HCT116 (cell line): ENCODE results near the gene EPHX1. TPM values are rescaled to one million over a fixed set of nuclear protein-coding genes. Genes with fewer than 3 reads are reported as not detected.

Experiments used
- ATAC-seq: fragments of 200-7000 bp; cut with Tn5 transposase; 2 replicates; pipeline ENCODE4 v1.9.1; 2020; ENCODE audit warnings: mild to moderate bottlenecking, moderate library complexity
- BruUV-seq: library from RNA; stranded (reverse); fragments of 400-500 nt; replicated peaks from 2 replicates; lab custom pipeline; 2021; lab: Mats Ljungman, UMichigan
- CTCF ChIA-PET: fragments of 300-600 bp; sonication (Branson Sonifier 250); formaldehyde crosslinking; loops from one replicate; lab custom pipeline; 2021; ENCODE audit warnings: antibody characterized with exemption; lab: Charles Lee
- POLR2A ChIA-PET: fragments of 300-600, 350-600 bp; sonication (Branson Sonifier 250); formaldehyde crosslinking; loops from one replicate; lab custom pipeline; 2021; ENCODE audit warnings: antibody characterized with exemption; lab: Charles Lee
- RAD21 ChIA-PET, 2 experiments: fragments of 300-600 bp; sonication (Branson Sonifier 250); formaldehyde crosslinking; loops; one replicate each; lab custom pipeline; 2023; ENCODE audit warnings: low total read pairs in 2 of 2; ENCODE audit not compliant: uncharacterized antibody in 2 of 2, unreplicated experiment in 2 of 2, low non-redundant PET in 1 of 2; lab: Charles Lee
- DNase-seq: peaks from one replicate; pipeline ENCODE4 v3.0.0-alpha.2; 2010; ENCODE audit warnings: low read depth, low spot score
- H2AFZ ChIP-seq: fragments of 200-600 bp; shearing (Covaris generic), sonication (generic); 2 replicates; pipeline ENCODE4 v1.6.1; 2017; ENCODE audit warnings: low read depth, mixed run types, mixed read lengths, antibody characterized with exemption, low read length; ENCODE audit not compliant: poor library complexity, severe bottlenecking
- H3K27ac ChIP-seq: 2 replicates; pipeline ENCODE4 v1.5.1; 2012; ENCODE audit warnings: low read depth, low read length
- H3K27me3 ChIP-seq: fragments of 200-600 bp; sonication (generic); 2 replicates; pipeline ENCODE4 v1.6.1; 2016; ENCODE audit warnings: mixed run types, low read length, mixed read lengths; ENCODE audit not compliant: insufficient read depth
- H3K36me3 ChIP-seq, 2 experiments: fragments of 200-500 bp in 1 of 2; fragments of 200-600 bp in 1 of 2; sonication (Bioruptor generic) in 1 of 2; sonication (generic) in 1 of 2; 2 replicates each; pipeline versions ENCODE4 v1.5.1 to v1.6.1; 2014 to 2016; ENCODE audit warnings: low read length in 2 of 2, inconsistent platforms in 1 of 2, mixed read lengths in 1 of 2, mixed run types in 1 of 2; ENCODE audit not compliant: insufficient read depth in 2 of 2, control insufficient read depth in 1 of 2
- H3K4me1 ChIP-seq, 2 experiments: fragments of 200-600 bp in 1 of 2; sonication (generic) in 1 of 2; 2 replicates each; pipeline versions ENCODE4 v1.5.1 to v1.6.1; 2012 to 2017; ENCODE audit warnings: low read length in 2 of 2, inconsistent platforms in 1 of 2, mild to moderate bottlenecking in 1 of 2, mixed read lengths in 1 of 2, mixed run types in 1 of 2, moderate library complexity in 1 of 2; ENCODE audit not compliant: insufficient read depth in 2 of 2, control insufficient read depth in 1 of 2
- H3K4me2 ChIP-seq: fragments of 200-600 bp; sonication (generic); 2 replicates; pipeline ENCODE4 v1.6.1; 2017; ENCODE audit warnings: mixed run types, low read length, mixed read lengths
- H3K4me3 ChIP-seq, 2 experiments: fragments of 200-600 bp in 1 of 2; sonication (generic) in 1 of 2; replicated peaks in 1 of 2; 2 replicates each; pipeline ENCODE4 v1.5.1; 2011 to 2016; ENCODE audit warnings: low read length in 2 of 2, control low read depth in 1 of 2, low read depth in 1 of 2, mild to moderate bottlenecking in 1 of 2, mixed read lengths in 1 of 2, mixed run types in 1 of 2
- H3K79me2 ChIP-seq: fragments of 200-600 bp; sonication (generic); 2 replicates; pipeline ENCODE4 v1.6.1; 2017; ENCODE audit warnings: mild to moderate bottlenecking, mixed run types, low read length, moderate library complexity, mixed read lengths; ENCODE audit not compliant: insufficient read depth
- H3K9ac ChIP-seq: fragments of 200-600 bp; sonication (generic); 2 replicates; pipeline ENCODE4 v1.6.1; 2016; ENCODE audit warnings: low read length, mixed read lengths
- H3K9me2 ChIP-seq: fragments of 200-600 bp; sonication (generic), shearing (Covaris generic); 2 replicates; pipeline ENCODE4 v1.6.1; 2017; ENCODE audit warnings: mixed run types, mild to moderate bottlenecking, moderate library complexity; ENCODE audit not compliant: insufficient read depth
- H3K9me3 ChIP-seq, 2 experiments: fragments of 200-500 bp in 1 of 2; fragments of 200-600 bp in 1 of 2; sonication (Bioruptor generic) in 1 of 2; sonication (generic) in 1 of 2; 2 replicates each; pipeline ENCODE4 v1.6.1; 2014 to 2017; ENCODE audit warnings: low read length in 2 of 2, mixed read lengths in 2 of 2, inconsistent platforms in 1 of 2, low read depth in 1 of 2, mild to moderate bottlenecking in 1 of 2, mixed run types in 1 of 2, moderate library complexity in 1 of 2; ENCODE audit not compliant: control insufficient read depth in 1 of 2, insufficient read depth in 1 of 2
- H4K20me1 ChIP-seq: fragments of 200-600 bp; sonication (generic), shearing (Covaris generic); 2 replicates; pipeline ENCODE4 v1.6.1; 2017; ENCODE audit warnings: mixed run types, mild to moderate bottlenecking, moderate library complexity; ENCODE audit not compliant: insufficient read depth
- CBX3 ChIP-seq: IDR thresholded peaks from 2 replicates; pipeline ENCODE4 v1.6.1; 2012; ENCODE audit warnings: low read depth
- CEBPB ChIP-seq: IDR thresholded peaks from 2 replicates; pipeline ENCODE4 v1.6.1; 2012; ENCODE audit warnings: low read depth
- FOSL1 ChIP-seq: IDR thresholded peaks from 2 replicates; pipeline ENCODE4 v1.6.1; 2012; ENCODE audit warnings: low read depth
- JUND ChIP-seq: IDR thresholded peaks from 2 replicates; pipeline ENCODE4 v1.6.1; 2012
- POLR2A ChIP-seq: IDR thresholded peaks from 2 replicates; pipeline ENCODE4 v1.7.0; 2011; ENCODE audit warnings: borderline replicate concordance; ENCODE audit not compliant: insufficient read depth, insufficient read length; ENCODE audit errors: extremely low read depth
- POLR2AphosphoS5 ChIP-seq: IDR thresholded peaks from 2 replicates; pipeline ENCODE4 v1.6.1; 2011; ENCODE audit warnings: mild to moderate bottlenecking, low read depth, low read length, moderate library complexity
- RAD21 ChIP-seq: IDR thresholded peaks from 2 replicates; pipeline ENCODE4 v1.6.1; 2012; ENCODE audit warnings: low read depth, mild to moderate bottlenecking
- SRF ChIP-seq: IDR thresholded peaks from 2 replicates; pipeline ENCODE4 v1.6.1; 2012; ENCODE audit warnings: low read depth
- TCF7L2 ChIP-seq: IDR thresholded peaks from 2 replicates; pipeline ENCODE4 v1.7.0; 2011; ENCODE audit warnings: borderline replicate concordance, inconsistent platforms; ENCODE audit not compliant: insufficient read depth, insufficient read length; ENCODE audit errors: extremely low read depth
- ZFX ChIP-seq: fragments of 450-650 bp; IDR thresholded peaks from 2 replicates; pipeline ENCODE4 v1.6.1; 2017
- ZNF274 ChIP-seq: fragments of 200-500 bp; sonication (Bioruptor generic); IDR thresholded peaks from 2 replicates; pipeline ENCODE4 v1.6.1; 2014; ENCODE audit warnings: mild to moderate bottlenecking, low read depth, low read length, inconsistent platforms
- intact Hi-C: fragments of 100-400 bp; cut with micrococcal nuclease; formaldehyde crosslinking; loops from 2 replicates; pipeline ENCODE4 v1.10.0; 2022
- total RNA-seq: library from RNA; stranded (reverse); gene quantifications from one replicate; pipeline ENCODE4 v1.2.1, GENCODE V29; 2021; ENCODE audit not compliant: unreplicated experiment
- TF ChIP-seq, protein P1 (sequence below): IDR thresholded peaks from 2 replicates; pipeline ENCODE4 v1.6.1; 2012
- TF ChIP-seq, protein P2 (sequence below): IDR thresholded peaks from 2 replicates; pipeline ENCODE4 v1.6.1; 2011; ENCODE audit warnings: mild to moderate bottlenecking, low read length, moderate library complexity; ENCODE audit not compliant: insufficient replicate concordance; ENCODE audit errors: extremely low read depth
- TF ChIP-seq, protein P3 (sequence below), 3 experiments: fragments of 200-600 bp in 1 of 3; sonication (generic) in 1 of 3; IDR thresholded peaks in 2 of 3; conservative IDR thresholded peaks in 1 of 3; 2 replicates each; pipeline ENCODE4 v1.5.1; 2012 to 2017; ENCODE audit warnings: low read depth in 2 of 3, low read length in 2 of 3, antibody characterized with exemption in 1 of 3, borderline replicate concordance in 1 of 3, control low read depth in 1 of 3, mild to moderate bottlenecking in 1 of 3, mixed read lengths in 1 of 3, mixed run types in 1 of 3, moderate library complexity in 1 of 3; ENCODE audit not compliant: insufficient read depth in 1 of 3
- TF ChIP-seq, protein P4 (sequence below): IDR thresholded peaks from 2 replicates; pipeline ENCODE4 v1.6.1; 2012; ENCODE audit warnings: low read depth

Gene EPHX1
- total RNA-seq, 1 experiment from 2014 or later: 44.6 TPM

DNA sequence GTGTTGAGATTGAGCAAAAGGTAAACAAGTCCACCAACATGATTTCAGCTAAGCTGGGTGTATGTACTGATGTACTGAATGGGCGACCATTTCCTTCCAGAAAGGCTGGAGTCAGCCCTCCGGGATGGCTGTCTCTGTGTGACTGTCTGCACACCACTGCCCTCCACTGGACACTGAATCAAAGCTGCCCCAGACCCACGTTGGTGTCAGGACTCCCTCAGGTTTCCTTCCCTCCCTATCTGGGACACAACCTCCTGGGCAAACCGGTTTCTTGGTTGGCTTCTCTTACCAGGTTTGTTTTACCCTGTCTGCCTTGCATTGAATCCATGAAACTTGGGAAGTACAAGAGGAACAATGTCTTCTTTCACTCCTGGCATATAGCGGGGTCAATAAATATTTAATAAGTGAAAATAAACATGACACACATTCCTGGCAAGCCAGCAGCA, 37.6 kb upstream of the EPHX1 start (continued):
- TF ChIP-seq, protein P1, sequence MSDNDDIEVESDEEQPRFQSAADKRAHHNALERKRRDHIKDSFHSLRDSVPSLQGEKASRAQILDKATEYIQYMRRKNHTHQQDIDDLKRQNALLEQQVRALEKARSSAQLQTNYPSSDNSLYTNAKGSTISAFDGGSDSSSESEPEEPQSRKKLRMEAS: peak; percentile 50; the same call in 1 of the 2 replicates
- no peak for TF ChIP-seq CEBPB
- TF ChIP-seq POLR2A: no peak

DNA sequence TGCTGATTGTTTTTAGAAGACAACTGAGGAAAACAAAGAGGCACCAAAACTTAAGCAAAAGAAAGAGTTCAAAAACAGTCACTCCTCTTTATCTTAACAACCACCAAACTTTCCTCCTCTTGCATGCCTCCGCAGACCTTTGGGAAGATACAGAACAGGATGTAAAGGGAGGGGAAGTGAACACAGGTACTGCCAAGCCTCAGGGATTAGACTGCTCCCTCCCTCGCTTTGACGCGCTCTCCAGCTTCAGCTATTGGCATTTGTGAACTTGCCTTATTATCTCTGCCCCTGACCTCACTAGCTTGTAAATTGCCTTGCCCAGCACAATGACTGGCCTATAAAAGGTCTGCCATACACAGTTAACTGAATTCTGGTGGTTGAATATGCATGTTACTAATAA, 37.1 kb upstream of the EPHX1 start:
- no peak overlapping the region for H3K4me2 ChIP-seq
- POLR2A ChIA-PET: interaction anchor here (0.6 to 1.3 kb wide), 2 partner anchors 9 to 112 kb away, joined by 3 read pairs; no protein-coding TSS in a partner anchor
- intact Hi-C loops: loop anchor here (1.0 to 10.0 kb wide), 5 partner anchors 112 to 298 kb away; partner anchors contain the start of genes LEFTY1 and TMEM63A
- DNase-seq: no peak
- no peak overlapping the region for H3K4me3 ChIP-seq
- CTCF ChIA-PET: interaction anchor here (1.0 to 3.6 kb wide), 16 partner anchors 37 to 331 kb away, joined by 3 to 25 read pairs (median 4); partner anchors contain the start of genes EPHX1 and PYCR2
- no peaks in the 10 kb centered on the region for H3K9me2 ChIP-seq
- H2AFZ ChIP-seq: peak overlapping the region; percentile 78
- BruUV-seq: no TSS peak
- peaks cover 3% of the 10 kb centered on the region for H3K79me2 ChIP-seq
- peaks cover 5 to 22% of the 10 kb centered on the region in 2 experiments; a peak in 1 of 4 replicates for H3K4me1 ChIP-seq
- no peak overlapping the region for H3K27ac ChIP-seq
- H3K9me3 ChIP-seq: no peaks in the 10 kb centered on the region
- no peak overlapping the region for H3K9ac ChIP-seq
- H4K20me1 ChIP-seq: no peaks in the 10 kb centered on the region
- TF ChIP-seq, protein P2, sequence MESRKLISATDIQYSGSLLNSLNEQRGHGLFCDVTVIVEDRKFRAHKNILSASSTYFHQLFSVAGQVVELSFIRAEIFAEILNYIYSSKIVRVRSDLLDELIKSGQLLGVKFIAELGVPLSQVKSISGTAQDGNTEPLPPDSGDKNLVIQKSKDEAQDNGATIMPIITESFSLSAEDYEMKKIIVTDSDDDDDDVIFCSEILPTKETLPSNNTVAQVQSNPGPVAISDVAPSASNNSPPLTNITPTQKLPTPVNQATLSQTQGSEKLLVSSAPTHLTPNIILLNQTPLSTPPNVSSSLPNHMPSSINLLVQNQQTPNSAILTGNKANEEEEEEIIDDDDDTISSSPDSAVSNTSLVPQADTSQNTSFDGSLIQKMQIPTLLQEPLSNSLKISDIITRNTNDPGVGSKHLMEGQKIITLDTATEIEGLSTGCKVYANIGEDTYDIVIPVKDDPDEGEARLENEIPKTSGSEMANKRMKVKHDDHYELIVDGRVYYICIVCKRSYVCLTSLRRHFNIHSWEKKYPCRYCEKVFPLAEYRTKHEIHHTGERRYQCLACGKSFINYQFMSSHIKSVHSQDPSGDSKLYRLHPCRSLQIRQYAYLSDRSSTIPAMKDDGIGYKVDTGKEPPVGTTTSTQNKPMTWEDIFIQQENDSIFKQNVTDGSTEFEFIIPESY: no peak
- TF ChIP-seq POLR2AphosphoS5 (no peak), RAD21 (no peak), SRF (no peak), JUND (no peak), ZNF274 (no peak), POLR2A (no peak), FOSL1 (no peak), CEBPB (no peak), TCF7L2 (no peak), CBX3 (no peak), ZFX (no peak)
- TF ChIP-seq, protein P3, sequence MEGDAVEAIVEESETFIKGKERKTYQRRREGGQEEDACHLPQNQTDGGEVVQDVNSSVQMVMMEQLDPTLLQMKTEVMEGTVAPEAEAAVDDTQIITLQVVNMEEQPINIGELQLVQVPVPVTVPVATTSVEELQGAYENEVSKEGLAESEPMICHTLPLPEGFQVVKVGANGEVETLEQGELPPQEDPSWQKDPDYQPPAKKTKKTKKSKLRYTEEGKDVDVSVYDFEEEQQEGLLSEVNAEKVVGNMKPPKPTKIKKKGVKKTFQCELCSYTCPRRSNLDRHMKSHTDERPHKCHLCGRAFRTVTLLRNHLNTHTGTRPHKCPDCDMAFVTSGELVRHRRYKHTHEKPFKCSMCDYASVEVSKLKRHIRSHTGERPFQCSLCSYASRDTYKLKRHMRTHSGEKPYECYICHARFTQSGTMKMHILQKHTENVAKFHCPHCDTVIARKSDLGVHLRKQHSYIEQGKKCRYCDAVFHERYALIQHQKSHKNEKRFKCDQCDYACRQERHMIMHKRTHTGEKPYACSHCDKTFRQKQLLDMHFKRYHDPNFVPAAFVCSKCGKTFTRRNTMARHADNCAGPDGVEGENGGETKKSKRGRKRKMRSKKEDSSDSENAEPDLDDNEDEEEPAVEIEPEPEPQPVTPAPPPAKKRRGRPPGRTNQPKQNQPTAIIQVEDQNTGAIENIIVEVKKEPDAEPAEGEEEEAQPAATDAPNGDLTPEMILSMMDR (IDR thresholded peaks at IDR 0.05 in 2 of 3, conservative IDR thresholded peaks at IDR 0.05 in 1 of 3; ENCODE audit: borderline replicate concordance in 1 of 3, insufficient read depth in 1 of 3, low read depth in 2 of 3, low read length in 2 of 3): no peak
- TF ChIP-seq, protein P4, sequence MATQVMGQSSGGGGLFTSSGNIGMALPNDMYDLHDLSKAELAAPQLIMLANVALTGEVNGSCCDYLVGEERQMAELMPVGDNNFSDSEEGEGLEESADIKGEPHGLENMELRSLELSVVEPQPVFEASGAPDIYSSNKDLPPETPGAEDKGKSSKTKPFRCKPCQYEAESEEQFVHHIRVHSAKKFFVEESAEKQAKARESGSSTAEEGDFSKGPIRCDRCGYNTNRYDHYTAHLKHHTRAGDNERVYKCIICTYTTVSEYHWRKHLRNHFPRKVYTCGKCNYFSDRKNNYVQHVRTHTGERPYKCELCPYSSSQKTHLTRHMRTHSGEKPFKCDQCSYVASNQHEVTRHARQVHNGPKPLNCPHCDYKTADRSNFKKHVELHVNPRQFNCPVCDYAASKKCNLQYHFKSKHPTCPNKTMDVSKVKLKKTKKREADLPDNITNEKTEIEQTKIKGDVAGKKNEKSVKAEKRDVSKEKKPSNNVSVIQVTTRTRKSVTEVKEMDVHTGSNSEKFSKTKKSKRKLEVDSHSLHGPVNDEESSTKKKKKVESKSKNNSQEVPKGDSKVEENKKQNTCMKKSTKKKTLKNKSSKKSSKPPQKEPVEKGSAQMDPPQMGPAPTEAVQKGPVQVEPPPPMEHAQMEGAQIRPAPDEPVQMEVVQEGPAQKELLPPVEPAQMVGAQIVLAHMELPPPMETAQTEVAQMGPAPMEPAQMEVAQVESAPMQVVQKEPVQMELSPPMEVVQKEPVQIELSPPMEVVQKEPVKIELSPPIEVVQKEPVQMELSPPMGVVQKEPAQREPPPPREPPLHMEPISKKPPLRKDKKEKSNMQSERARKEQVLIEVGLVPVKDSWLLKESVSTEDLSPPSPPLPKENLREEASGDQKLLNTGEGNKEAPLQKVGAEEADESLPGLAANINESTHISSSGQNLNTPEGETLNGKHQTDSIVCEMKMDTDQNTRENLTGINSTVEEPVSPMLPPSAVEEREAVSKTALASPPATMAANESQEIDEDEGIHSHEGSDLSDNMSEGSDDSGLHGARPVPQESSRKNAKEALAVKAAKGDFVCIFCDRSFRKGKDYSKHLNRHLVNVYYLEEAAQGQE: no peak
- H3K36me3 ChIP-seq: no peaks in the 10 kb centered on the region
- RAD21 ChIA-PET: interaction anchor here (0.7 to 0.9 kb wide), 2 partner anchors 291 to 298 kb away, joined by 3 to 4 read pairs; no protein-coding TSS in a partner anchor
- no peak for ATAC-seq
- no peaks in the 10 kb centered on the region for H3K27me3 ChIP-seq
